CD1c-positive myeloid dendritic cell (primary cell): ENCODE data around the gene FMNL2.
"Not testable (repeated sequence)": the region's sequence is repeated elsewhere in the genome, so short reads cannot be mapped to it uniquely, and the experiment has no call there.

Experiments used
- DNase-seq: peaks from one replicate; pipeline ENCODE4 v3.0.0-alpha.2; 2016; ENCODE audit errors: extremely low spot score

The FMNL2 gene

DNA sequence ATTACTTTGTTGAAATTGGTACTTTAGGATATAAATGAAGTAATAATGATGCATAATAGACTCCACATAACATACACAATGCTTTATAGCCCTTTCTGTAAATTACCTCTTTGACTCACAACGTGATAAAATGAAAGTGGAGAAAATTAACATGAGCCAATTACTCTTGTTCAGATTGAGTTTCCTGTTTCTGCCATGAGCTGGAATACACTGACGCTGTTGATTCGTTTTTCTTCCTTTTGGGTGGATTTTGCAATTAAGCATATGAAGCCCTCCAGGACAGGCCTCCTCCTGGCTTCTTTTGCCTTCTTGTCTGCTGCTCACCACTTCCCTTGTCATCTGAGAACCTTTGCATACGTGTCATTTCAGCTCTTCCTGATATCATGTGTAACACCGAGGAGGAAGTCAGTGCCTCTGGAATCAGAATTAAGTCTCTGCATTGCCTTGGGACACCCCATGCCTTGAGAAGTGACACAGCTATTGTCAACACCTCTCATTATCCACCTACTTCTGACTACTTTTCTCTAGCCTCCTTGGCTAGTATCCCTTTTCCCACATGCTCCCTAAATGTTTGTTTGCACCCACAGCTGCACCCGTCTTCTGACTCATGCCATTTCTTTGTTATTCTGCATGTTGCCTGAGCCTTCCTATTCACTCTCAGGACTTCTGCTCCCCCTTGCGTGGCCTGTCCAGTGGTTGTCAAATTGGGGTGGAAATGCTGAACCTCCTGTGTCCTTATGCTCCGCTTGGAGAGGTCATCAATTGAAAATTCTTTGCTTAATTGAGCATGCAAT, 134.1 kb downstream of the FMNL2 start:
- DNase-seq: peak; percentile 61

DNA sequence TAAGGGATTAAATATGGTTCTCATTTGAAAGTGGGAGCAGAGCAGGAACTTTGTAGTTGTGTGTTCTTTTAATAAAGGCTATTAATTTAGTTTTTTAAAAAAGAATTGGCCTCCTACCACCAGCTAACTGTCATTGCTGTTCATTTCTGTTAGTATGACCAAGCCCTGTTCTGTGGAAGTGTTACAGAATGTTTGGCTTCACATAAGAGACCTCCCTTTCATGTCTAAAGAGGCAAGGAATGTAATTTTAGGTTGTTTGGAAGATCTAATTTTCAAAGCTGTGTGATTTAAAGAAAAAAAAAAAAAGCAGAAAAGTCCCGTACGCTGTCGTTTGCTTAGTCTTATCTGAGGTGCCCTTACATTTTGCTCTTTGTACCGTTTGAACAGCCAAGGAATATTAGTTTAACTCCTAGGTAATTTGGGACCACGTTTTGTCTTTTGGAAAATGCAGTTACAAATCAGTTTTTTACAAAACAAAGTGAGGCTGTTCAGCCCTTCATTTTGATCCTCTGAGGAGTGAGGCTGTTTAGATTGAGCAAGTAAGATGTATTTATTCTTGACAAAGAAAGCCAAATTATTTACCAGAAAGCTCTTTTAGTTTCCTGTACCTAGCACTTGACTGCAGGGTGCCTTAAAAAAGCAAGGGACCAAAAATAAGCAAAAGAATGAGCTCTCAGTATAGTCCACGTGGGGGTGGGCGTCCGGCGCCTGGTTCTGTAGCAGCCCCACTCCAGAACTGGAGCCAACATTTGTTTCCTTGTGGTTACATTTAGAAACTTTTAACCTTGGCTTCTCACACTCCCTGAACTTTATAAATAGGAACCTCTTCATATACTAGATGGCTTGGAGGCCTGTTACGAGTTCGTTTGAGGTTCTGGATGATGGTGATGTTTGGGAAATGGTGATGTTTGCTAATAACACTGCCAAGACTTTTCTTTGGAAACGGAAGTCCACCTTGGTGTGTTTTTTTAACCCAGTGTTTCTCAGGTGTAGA, 136.2 kb downstream of the FMNL2 start:
- DNase-seq: no peak

DNA sequence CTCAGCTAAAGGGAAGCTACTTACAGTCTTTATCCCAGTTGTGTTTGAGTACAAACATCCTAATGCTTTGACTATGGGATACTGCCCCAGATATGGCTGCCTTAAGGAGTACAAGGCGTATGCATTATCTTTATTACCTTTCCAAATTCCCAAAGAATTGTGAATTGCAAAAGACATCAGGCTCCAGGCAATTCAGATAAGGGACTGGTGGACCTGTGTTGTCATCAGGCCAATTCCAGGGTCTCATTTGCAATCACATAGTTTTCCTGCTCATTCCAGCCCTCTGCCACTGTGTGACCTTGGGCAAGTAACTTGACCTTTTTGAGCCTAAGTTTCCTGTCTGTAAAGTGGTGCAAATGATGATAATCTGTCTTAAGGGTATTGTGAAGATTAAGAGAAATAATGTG, 137.5 kb downstream of the FMNL2 start:
- no peak for DNase-seq

DNA sequence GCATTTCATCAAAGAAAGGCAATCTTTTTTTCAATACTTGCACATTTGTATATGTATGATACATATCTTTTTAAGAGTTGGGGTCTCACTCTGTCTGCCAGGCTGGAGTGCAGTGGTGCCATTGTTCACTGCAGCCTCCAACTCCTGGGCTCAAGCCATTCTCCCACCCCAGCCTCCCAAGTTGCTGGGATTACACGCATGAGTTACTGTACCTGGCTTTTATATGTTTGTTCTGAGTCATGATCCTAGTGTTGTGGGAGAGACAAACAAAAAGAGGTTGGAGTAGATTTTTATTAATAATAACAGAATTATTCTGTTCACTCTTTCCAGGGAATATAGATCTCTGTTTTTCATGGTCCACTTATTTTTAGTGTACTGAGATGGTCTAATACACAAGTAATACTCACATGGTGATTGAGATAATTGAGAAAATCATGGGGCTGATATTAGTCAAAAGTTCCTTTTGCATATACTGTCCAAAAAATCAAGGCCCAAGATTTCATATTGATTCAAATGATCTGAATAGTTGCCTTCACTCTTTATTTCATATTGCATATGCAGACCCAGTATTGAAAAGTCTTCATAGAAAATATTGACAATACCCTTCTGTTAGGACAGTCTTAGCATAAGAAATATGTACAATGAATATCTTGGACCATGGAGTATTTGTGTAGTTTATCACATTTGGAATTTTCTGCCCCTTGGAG, 138.3 kb downstream of the FMNL2 start:
- no peak for DNase-seq

DNA sequence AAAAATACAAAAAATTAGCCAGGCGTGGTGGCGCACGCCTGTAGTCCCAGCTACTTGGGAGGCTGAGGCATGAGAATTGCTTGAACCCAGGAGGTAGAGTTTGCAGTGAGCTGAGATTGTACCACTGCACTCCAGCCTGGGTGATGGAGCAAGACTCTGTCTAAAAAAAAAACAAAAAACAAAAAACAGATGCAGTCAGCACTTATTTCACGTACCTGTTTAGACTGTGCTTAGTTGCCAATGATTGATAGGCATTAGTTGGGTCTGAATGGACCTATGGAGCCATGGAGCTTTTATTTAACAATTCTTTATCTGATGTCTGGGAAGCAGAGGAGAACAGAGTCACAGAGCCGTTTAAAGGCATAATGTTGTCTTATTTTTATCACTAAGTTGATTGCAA, 139.5 kb downstream of the FMNL2 start:
- not testable (repeated sequence) for DNase-seq

DNA sequence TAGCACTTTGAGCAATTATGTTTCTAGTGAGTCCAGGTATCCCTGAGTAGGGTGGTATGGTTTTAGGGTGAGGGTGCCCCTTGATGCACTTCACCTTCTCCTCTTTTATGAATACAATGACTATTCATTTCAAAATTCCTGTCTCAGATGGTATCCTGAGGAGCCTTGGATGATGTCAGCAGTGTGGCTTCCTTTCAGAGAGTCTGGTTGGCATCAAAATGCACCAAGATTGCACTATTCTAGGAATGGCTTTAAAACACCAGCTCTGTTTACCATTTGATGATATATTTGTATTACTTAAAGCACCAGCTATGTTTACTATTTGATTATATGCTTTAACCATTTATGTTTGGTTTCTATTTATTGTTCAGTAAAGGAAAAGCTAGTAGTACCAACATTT, 141.0 kb downstream of the FMNL2 start:
- no peak for DNase-seq

DNA sequence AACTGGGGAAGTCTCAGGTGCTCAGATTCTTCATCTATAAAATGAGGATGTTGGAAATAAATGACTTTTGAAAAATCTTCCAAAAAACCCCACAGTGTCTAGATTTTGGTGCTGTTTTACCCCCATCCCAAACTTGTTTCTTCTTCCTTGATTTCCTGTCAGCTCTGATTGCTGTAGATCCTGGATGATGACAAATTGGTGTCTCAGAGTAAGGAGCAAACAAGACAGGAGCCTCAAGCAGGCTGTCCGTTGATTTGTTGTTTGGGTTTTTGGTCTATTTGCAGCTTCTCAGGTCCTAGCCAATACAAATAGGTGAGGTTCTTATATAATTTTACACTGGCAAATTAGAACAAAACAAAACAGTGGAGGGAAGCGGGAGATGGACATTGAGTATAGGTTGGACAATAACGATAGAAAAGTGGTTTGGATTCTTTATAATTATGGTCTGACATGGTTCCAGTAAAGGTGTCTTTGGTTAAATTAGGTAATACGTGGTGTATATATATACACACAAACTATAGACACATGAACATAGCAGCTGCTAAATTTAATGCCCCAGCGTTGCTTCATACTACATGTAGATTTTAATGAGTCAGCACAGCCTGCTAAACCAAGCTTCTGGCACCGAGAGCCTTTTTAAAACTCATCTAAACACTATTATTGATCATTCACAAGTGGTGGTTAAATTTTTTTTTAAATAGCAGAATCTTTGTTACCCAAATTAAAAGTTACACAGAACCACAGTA, 142.5 kb downstream of the FMNL2 start:
- no peak for DNase-seq

DNA sequence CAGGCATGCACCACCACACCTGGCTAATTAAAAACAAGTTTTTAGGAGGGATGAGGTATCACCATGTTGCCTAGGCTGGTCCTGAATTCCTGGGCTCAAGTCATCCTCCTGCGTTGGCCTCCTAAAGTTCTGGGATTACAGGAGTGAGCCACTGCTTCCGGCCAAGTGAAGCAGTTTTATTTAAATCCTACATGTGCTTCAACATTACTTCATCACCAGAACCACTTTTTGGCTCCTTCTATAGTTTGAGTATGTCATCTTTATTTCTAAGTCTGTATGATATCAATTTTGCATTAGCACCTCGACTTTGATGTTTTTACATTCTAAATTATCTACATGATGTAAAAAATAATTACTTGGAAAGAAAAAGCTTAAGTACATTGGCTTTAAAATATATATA, 144.3 kb downstream of the FMNL2 start:
- no peak for DNase-seq

DNA sequence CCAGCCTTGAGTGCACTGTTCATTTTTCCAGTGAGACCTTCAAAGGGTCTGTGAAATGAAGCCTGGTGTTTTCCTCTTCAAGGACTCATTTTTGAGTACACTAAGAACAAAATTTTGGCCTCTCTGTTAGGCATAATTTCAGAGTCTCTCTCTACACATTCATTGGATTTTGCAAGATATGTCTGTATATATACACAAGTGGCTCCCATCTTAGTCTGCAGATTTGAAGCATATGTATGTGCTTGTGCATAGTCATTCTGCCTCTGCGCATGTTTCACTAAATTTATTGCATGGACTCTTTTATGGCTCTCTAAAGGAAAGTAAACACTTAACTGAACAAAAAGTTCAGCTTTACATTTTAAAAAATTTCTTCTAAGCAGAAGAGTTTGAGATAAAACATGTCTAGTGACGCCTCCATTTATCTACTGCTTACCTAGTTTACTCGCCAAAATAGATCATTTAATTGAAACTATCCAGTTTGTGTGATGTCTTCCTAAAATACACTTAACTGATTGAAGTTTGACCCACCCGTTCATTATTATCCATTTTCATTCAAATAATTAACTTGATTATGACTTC, 145.9 kb downstream of the FMNL2 start:
- DNase-seq: no peak

DNA sequence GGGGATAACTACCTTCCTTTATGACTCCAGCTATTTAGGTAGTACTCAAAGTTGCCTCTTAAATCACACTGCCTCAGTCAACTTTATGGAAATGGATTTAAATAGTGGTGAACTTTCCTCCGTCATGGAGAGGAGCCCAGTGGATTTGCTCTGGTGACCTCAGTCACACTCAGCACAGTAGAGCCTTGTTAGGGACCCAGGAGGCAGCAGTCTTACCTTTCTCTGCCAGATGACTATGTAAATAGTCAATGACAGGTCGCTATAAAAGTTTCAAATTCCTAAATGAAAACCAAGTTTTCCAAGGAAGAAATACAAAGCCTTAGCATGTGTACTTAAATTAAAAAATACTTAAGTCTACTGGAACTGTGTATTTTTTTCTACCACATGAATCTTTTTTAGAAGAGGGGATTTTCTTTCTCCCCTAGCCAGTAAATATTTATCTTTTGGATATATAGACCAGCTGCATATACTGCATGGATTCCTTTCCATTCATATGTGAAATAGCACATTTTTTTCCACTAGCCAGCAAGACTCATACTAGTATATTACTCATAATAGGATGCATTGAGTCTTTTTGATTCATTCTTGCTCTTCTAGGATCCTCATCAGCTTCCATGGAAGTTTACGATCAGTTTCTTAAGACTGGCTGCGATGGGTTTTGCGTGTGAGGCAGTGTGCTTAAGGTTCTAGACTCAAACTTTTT, 147.1 kb downstream of the FMNL2 start:
- DNase-seq: no peak

DNA sequence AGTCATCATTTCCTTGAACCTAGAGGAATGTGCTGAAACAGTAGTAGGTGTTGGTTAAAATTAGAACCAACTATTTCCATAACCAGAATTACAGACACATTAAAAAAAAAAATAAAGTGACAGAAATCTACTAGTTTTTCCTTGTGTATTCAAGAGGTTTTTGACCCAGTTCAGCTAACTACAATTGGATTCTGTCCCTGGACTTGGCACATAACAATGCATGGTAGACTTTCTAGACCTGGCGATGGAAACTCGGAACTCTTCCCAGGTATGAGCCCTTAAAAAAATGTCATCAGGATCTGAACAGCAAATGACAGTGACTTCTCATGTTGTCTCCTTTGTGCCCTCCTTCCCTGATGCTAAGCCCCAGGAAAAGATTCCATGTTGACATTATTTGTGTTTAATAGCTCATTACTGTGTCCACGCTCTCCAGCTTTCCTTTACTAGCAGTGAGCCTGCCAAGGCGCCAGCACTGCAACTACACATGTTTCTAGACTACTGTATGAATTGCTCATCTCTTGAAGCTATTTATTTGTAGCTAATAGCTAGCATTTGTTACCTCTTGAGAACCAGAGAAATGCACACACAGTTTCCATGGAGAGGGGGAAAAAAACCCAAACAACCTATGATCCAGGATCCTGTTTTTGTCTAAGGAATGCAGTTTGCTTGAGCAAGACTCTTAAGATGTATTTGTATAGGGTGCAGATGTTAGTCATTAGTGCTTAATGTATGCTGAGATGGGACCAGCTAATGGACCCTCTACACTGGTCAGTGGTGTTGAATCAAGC, 148.5 kb downstream of the FMNL2 start:
- no peak for DNase-seq

DNA sequence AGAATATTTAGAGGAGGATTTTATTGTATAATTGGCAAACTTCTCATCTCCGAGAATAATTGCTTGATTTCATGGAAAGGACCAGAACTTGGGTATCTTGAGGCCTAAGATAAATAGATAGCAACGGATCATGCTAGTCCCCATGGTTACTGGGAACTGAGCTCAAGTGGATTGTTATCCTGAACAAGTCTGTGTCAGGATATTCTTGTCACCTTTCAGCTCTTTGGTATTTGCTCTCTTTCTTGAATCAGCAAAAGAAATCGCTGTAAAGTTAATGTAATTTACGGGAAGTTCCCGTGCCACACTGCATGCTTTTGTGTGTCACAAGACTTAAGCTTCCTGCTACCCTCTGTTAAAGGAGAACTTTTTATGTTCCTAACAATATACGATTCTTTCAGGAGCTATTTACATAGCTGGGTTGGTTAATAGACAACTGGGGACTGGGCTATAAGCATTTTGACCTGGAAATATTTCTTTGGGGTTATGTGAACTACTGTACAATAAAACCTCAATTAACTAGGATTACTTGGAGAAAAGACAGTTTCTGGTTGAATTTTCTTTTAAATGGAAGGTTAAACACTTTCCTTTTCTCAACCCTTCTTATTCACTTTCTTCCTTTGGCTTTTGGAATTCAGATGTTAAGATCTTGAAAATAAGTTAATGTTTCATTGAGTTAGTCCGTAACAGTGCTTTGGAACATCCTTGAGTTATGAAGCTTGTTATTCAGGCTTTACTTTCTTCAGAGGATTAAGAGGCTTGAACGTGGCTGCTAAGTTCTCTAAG, 151.2 kb downstream of the FMNL2 start:
- peak; percentile 72 for DNase-seq

DNA sequence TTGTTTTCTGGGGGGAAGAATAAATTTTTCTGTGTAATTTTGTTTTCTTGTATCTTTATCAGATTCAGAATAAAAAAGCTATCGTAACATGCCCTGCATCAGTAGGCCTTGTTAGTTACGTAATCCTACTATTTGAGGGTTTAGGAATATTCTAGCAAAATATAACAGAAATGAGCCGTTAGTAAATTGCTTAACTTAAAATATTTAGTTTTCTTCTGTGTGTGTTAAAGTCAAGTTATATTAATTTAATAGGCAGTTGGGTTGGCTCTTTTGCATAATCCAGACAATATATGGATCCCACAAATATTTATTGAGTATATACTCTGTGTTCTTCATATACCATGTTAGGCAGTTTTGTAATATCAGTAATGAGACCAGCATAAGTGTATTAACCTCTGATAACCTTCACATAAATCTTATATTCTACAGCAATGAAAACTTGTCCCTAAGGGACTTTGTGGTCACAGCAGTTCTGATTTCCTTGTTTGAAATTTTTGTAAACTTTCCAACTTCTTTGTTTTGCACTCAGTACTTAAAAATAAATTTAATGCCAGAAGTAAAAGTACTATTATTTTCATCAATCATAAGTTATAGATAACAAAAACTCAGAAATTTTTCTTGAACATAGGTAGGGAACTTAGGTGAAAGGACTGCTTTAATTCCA, 151.9 kb downstream of the FMNL2 start:
- DNase-seq: no peak

DNA sequence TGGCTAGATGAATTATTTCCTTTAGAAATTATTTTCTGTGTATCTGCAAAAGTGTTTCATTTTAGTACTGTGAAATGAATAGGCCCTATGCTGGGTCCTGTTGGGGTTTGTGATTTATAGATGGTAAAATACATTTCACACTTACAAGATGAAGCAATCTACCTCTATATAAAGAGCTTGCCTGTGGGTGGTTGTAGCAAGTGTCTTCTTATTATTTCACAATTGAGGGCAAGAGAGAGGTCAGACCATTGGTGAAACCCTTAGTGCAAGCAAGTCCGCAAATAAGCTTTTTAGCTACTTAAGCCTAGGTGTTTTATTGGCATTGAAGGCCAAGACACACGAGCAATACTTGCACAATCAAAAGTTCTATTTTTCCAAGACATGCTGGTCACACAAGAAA, 153.1 kb downstream of the FMNL2 start:
- DNase-seq: no peak

DNA sequence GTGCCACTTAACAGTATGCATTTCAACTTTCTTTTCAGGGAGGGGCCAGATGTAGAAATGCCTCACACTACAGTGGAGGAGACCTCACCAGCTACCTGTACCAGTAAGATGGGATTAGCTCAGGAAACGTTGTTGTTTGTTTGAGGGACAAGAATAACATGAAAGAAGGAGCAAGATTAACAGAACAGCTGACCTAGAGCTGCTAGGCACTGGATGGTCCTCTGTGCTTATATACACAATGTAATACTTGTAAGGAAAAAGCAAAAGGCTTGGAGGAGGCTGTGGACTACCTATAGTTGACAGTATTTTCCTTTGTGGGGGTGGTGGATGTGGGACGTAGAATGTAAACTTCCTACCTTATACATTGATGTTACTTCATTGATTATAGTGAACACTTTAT, 154.4 kb downstream of the FMNL2 start:
- no peak for DNase-seq

DNA sequence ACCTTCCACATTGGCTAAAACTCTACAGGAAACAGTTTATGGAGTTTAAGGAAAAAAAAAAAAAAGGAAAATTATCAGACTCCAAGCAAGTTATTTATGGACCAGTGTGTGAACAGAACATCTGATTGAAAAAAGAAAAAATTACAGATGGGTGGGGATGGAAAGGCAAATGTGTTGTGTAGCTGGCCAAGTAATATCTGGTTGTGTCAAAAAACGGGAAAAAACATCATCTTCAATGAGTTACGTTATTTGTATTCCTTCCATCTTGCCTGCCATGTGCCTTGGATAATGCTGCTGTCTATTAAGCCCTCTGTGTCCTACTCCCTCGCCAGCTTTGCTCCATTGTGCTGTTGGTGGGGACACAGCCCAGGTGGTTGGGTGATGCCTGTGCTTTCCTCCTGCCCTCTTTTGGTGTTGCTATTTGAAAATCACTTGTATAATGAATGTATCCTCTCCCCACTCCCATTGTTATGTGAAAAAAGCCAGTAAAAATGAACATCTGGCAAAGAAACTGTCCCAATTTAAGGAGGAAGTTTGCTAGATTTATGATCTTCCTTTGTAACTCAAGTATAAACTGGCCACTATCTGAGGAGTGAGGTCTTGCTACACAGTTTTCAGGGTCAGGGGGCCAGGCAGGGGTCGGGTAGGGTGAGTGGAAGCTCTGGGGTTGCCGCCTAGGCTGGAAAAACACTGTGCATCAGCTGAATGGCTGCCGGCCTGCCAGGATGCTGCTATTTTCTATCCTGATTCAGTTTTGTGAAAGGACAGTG, 155.9 kb downstream of the FMNL2 start:
- no peak for DNase-seq

DNA sequence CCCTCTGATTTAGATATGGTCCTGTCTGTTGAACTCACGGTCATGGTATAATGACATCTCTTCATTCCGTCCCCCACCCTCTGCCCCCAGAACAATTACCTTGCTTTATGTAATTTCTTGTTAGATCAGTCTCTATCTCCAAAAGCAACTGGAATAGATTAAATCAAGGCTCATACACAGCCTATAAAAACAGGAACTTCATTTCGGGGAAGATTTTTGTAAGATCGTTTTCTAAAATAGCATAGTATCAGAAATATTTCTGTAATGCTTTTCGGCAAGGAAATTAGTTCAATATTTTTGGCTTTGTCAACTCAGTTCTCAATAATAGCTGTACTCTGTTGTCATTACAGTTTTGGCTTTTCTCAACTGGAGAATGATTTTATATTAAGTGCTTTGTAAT, 157.2 kb downstream of the FMNL2 start:
- DNase-seq: no peak

DNA sequence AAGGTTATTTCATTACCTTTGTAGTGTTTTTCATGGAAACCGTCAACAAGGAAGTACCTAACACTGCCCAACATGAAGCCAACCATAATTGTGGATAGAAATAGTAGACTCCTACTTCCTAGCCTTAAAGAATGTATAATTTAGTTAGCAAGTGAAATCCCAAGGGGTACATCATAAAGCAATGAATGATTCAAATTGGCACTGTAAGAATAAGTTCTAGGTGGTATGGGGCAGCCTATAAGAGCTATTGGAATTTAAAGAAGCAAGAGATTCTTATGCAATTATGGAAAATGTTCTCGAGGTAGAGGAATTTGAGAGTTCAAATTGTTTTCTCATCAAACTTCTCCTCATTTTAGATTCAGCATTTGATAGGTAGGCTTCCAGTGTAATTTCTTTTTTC, 157.9 kb downstream of the FMNL2 start:
- DNase-seq: no peak
